ENCODE data around the gene SMC6. TPM values are rescaled to one million over a fixed set of nuclear protein-coding genes. Genes with fewer than 3 reads are reported as not detected.

SMC6 gene
- polyA plus RNA-seq, 1 of the 3 experiments (the other 2 are of a cell fraction): 6.5 TPM

GRCh38 chr2:17772532-17772931, 18.9 kb upstream of the SMC6 start:
- Histone ChIP-seq H3K4me3 (ENCODE audit: low read depth in 2 of 2, low read length in 1 of 2) (no peak overlapping the region), H3K4me2 (no peak overlapping the region), H2AFZ (ENCODE audit: low read depth) (no peak overlapping the region), H3K36me3 (replicated peaks in 1 of 2; ENCODE audit: control insufficient read depth in 1 of 2, insufficient read depth in 2 of 2, low read length in 1 of 2) (peaks cover 44 to 81% of the 10 kb centered on the region in 2 experiments), H3K9me3 (no peaks in the 10 kb centered on the region), H3K9ac (no peak overlapping the region), H3K4me1 (ENCODE audit: control insufficient read depth in 1 of 2, insufficient read depth in 2 of 2, low read depth in 1 of 2, low read length in 1 of 2) (no peaks in the 10 kb centered on the region; a peak in 2 of 4 replicates), H3K27me3 (ENCODE audit: insufficient read depth) (no peaks in the 10 kb centered on the region), H3K9me2 (no peaks in the 10 kb centered on the region), H3K79me2 (ENCODE audit: insufficient read depth) (no peaks in the 10 kb centered on the region), H3K27ac (ENCODE audit: low read depth in 2 of 2, low read length in 1 of 2) (no peak overlapping the region), H4K20me1 (ENCODE audit: insufficient read depth) (no peaks in the 10 kb centered on the region), H3F3A (replicated peaks; ENCODE audit: insufficient read depth) (peaks cover 2% of the 10 kb centered on the region)
- TF ChIP-seq FOXM1 (IDR thresholded peaks at IDR 0.05; ENCODE audit: low read depth) (no peak), NRF1 (IDR thresholded peaks at IDR 0.05; ENCODE audit: low read depth, low read length) (no peak), CHD2 (IDR thresholded peaks at IDR 0.05; ENCODE audit: low read length, partially characterized antibody) (no peak), TCF12 (IDR thresholded peaks at IDR 0.05) (no peak), ELF1 (IDR thresholded peaks at IDR 0.05) (no peak), RFX5 (IDR thresholded peaks at IDR 0.05; ENCODE audit: low read length) (no peak), RAD21 (IDR thresholded peaks at IDR 0.05; ENCODE audit: low read length) (no peak), PBX3 (IDR thresholded peaks at IDR 0.05) (no peak), GATA2 (CRISPR knock-in tag; IDR thresholded peaks at IDR 0.05) (no peak), MXI1 (IDR thresholded peaks at IDR 0.05; ENCODE audit: low read depth, low read length) (no peak), FOSL2 (IDR thresholded peaks at IDR 0.05; ENCODE audit: borderline replicate concordance, low read depth) (no peak), TEAD4 (IDR thresholded peaks at IDR 0.05; ENCODE audit: borderline replicate concordance, insufficient read depth) (no peak), SMC3 (IDR thresholded peaks at IDR 0.05; ENCODE audit: low read depth, low read length) (no peak), GABPA (IDR thresholded peaks at IDR 0.05; ENCODE audit: low read depth) (no peak), YY1 (IDR thresholded peaks at IDR 0.05; ENCODE audit: low read depth) (no peak), FOXJ3 (CRISPR knock-in tag; IDR thresholded peaks at IDR 0.05) (no peak)
- TF ChIP-seq, protein P1, sequence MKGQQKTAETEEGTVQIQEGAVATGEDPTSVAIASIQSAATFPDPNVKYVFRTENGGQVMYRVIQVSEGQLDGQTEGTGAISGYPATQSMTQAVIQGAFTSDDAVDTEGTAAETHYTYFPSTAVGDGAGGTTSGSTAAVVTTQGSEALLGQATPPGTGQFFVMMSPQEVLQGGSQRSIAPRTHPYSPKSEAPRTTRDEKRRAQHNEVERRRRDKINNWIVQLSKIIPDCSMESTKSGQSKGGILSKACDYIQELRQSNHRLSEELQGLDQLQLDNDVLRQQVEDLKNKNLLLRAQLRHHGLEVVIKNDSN (IDR thresholded peaks at IDR 0.05; ENCODE audit: borderline replicate concordance, low read depth): no peak
- TF ChIP-seq, protein P2, sequence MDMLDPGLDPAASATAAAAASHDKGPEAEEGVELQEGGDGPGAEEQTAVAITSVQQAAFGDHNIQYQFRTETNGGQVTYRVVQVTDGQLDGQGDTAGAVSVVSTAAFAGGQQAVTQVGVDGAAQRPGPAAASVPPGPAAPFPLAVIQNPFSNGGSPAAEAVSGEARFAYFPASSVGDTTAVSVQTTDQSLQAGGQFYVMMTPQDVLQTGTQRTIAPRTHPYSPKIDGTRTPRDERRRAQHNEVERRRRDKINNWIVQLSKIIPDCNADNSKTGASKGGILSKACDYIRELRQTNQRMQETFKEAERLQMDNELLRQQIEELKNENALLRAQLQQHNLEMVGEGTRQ (IDR thresholded peaks at IDR 0.05; ENCODE audit: borderline replicate concordance, low read depth, low read length): no peak
- TF ChIP-seq, protein P3, sequence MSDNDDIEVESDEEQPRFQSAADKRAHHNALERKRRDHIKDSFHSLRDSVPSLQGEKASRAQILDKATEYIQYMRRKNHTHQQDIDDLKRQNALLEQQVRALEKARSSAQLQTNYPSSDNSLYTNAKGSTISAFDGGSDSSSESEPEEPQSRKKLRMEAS (IDR thresholded peaks at IDR 0.05; ENCODE audit: low read depth): no peak
- TF ChIP-seq, protein P4, sequence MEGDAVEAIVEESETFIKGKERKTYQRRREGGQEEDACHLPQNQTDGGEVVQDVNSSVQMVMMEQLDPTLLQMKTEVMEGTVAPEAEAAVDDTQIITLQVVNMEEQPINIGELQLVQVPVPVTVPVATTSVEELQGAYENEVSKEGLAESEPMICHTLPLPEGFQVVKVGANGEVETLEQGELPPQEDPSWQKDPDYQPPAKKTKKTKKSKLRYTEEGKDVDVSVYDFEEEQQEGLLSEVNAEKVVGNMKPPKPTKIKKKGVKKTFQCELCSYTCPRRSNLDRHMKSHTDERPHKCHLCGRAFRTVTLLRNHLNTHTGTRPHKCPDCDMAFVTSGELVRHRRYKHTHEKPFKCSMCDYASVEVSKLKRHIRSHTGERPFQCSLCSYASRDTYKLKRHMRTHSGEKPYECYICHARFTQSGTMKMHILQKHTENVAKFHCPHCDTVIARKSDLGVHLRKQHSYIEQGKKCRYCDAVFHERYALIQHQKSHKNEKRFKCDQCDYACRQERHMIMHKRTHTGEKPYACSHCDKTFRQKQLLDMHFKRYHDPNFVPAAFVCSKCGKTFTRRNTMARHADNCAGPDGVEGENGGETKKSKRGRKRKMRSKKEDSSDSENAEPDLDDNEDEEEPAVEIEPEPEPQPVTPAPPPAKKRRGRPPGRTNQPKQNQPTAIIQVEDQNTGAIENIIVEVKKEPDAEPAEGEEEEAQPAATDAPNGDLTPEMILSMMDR (IDR thresholded peaks at IDR 0.05): no peak
- no peak for DNase-seq
- POLR2A ChIA-PET: no interaction called here
- WGBS (ENCODE audit: low lambda C conversion rate): 97% methylated on average over 2 of the region's 2 CpGs
- CTCF ChIA-PET: interaction anchor here (1.2 to 1.6 kb wide), 3 partner anchors 14 to 38 kb away, joined by 3 to 4 read pairs (median 4); partner anchors contain the start of genes GEN1 and SMC6
